Calu3 (cell line): ENCODE measurements around the gene ZDHHC5. TPM values are rescaled to one million over a fixed set of nuclear protein-coding genes. Genes with fewer than 3 reads are reported as not detected.

Experiments
- BruUV-seq: library from RNA; stranded (reverse); fragments of 400-500 nt; replicated peaks from 2 replicates; lab custom pipeline; 2021; lab: Mats Ljungman, UMichigan
- CTCF ChIA-PET: fragments of 300-600 bp; sonication (Branson Sonifier 250); formaldehyde crosslinking; loops from one replicate; lab custom pipeline; 2022; ENCODE audit warnings: antibody characterized with exemption; lab: Charles Lee
- DNase-seq: peaks from one replicate; pipeline ENCODE4 v3.0.0; 2022
- H3K27ac Mint-ChIP-seq: one replicate; pipeline ENCODE4 v1.8.0; 2022; ENCODE audit warnings: mixed read lengths; ENCODE audit not compliant: unreplicated experiment
- H3K27me3 Mint-ChIP-seq: one replicate; pipeline ENCODE4 v1.8.0; 2022; ENCODE audit warnings: mixed read lengths; ENCODE audit not compliant: unreplicated experiment
- H3K36me3 Mint-ChIP-seq: one replicate; pipeline ENCODE4 v1.8.0; 2022; ENCODE audit warnings: mild to moderate bottlenecking, moderate library complexity, mixed read lengths; ENCODE audit not compliant: insufficient read depth, unreplicated experiment
- H3K4me1 Mint-ChIP-seq: one replicate; pipeline ENCODE4 v1.8.0; 2022; ENCODE audit warnings: mild to moderate bottlenecking, low read depth, mixed read lengths; ENCODE audit not compliant: unreplicated experiment
- H3K4me3 Mint-ChIP-seq: one replicate; pipeline ENCODE4 v1.8.0; 2022; ENCODE audit warnings: mild to moderate bottlenecking, low read depth, moderate library complexity, mixed read lengths; ENCODE audit not compliant: unreplicated experiment
- H3K9me3 Mint-ChIP-seq: one replicate; pipeline ENCODE4 v1.8.0; 2022; ENCODE audit warnings: low read depth, mixed read lengths; ENCODE audit not compliant: unreplicated experiment
- CTCF ChIP-seq: fragments of 200-600 bp; IDR thresholded peaks from one replicate; pipeline ENCODE4 v1.8.0; 2022; ENCODE audit warnings: antibody characterized with exemption; ENCODE audit not compliant: unreplicated experiment
- intact Hi-C: fragments of 100-400 bp; cut with micrococcal nuclease; formaldehyde crosslinking; loops from one replicate; pipeline ENCODE4 v1.10.0; 2022; ENCODE audit not compliant: unreplicated experiment
- total RNA-seq: library from RNA; stranded (reverse); gene quantifications from 2 replicates; pipeline ENCODE4 v1.2.3, GENCODE V29; 2022

ZDHHC5 gene
- total RNA-seq, 1 experiment from 2014 or later: 85.9 TPM

GRCh38 chr11:57735619-57736298 is 67.8 kb downstream of the ZDHHC5 start:
- H3K4me3 Mint-ChIP-seq: no peak overlapping the region
- no peaks in the 10 kb centered on the region for H3K27me3 Mint-ChIP-seq
- DNase-seq: no peak
- CTCF ChIA-PET: interaction anchor here (0.6 to 1.3 kb wide), 2 partner anchors 15 to 1934 kb away, joined by 3 read pairs; partner anchors contain the start of gene BTBD18
- no peaks in the 10 kb centered on the region for H3K9me3 Mint-ChIP-seq
- no peak overlapping the region for H3K27ac Mint-ChIP-seq
- intact Hi-C loops: no loop called here
- H3K4me1 Mint-ChIP-seq: peaks cover 26% of the 10 kb centered on the region
- no TSS peak for BruUV-seq
- TF ChIP-seq CTCF: no peak
- H3K36me3 Mint-ChIP-seq: peaks cover 24% of the 10 kb centered on the region

GRCh38 chr11:57741132-57742086 is 73.5 kb downstream of the ZDHHC5 start, which contains the start of gene SELENOH:
Gene SELENOH (plus strand): TSS chr11:57741491. CDS start chr11:57741596, 105 bp downstream.
- CTCF ChIA-PET: interaction anchor here (0.6 to 1.8 kb wide), 3 partner anchors 10 to 59 kb away, joined by 4 to 11 read pairs (median 4); partner anchors contain the start of genes BTBD18, MED19 and TMX2
- no peaks in the 10 kb centered on the region for H3K27me3 Mint-ChIP-seq
- intact Hi-C loops: no loop called here
- BruUV-seq: no TSS peak
- H3K27ac Mint-ChIP-seq: peak within 1 kb of the TSS; percentile 85
- H3K36me3 Mint-ChIP-seq: peaks cover 57% of the 10 kb centered on the region
- no peaks in the 10 kb centered on the region for H3K9me3 Mint-ChIP-seq
- H3K4me3 Mint-ChIP-seq: peak within 1 kb of the TSS; percentile 96
- no peak for TF ChIP-seq CTCF
- peaks cover 10% of the 10 kb centered on the region for H3K4me1 Mint-ChIP-seq
- DNase-seq: peak; percentile 97

- BruUV-seq: TSS peak; percentile 53
- Mint-ChIP-seq H3K27me3 (no peaks in the 10 kb centered on the region), H3K4me1 (peaks cover 10% of the 10 kb centered on the region), H3K27ac (peak overlapping the region; percentile 85), H3K4me3 (peak overlapping the region; percentile 96), H3K36me3 (peaks cover 58% of the 10 kb centered on the region), H3K9me3 (no peaks in the 10 kb centered on the region)
- intact Hi-C loops: no loop called here
- CTCF ChIA-PET: interaction anchor here (1.8 kb wide), 1 partner anchor 9 kb away, joined by 11 read pairs; the partner anchor contains the start of gene BTBD18
- no peak for TF ChIP-seq CTCF
- DNase-seq: no peak
Measured at GRCh38 chr11:57742087-57742452, 74.2 kb downstream of the ZDHHC5 start.

- Mint-ChIP-seq H3K27ac (no peak overlapping the region), H3K36me3 (peaks cover 57% of the 10 kb centered on the region), H3K4me1 (peaks cover 10% of the 10 kb centered on the region), H3K4me3 (no peak overlapping the region), H3K9me3 (no peaks in the 10 kb centered on the region), H3K27me3 (no peaks in the 10 kb centered on the region)
- BruUV-seq: no TSS peak
- DNase-seq: no peak
- CTCF ChIA-PET: interaction anchor here (1.4 kb wide), 1 partner anchor 22 kb away, joined by 4 read pairs; no protein-coding TSS in a partner anchor
- intact Hi-C loops: no loop called here
- no peak for TF ChIP-seq CTCF
Measured at GRCh38 chr11:57744357-57744756, 76.4 kb downstream of the ZDHHC5 start.
